T-cell (primary cell): Measurements from ENCODE around the gene DVL2. TPM values are rescaled to one million over a fixed set of nuclear protein-coding genes. Genes with fewer than 3 reads are reported as not detected.

Experiments used
- ATAC-seq, 4 experiments: fragments of 200-7000 bp in 3 of 4; fragments of 150-1000 bp in 1 of 4; cut with Tn5 transposase; replicated peaks in 1 of 4; 1 replicate in 3 of 4; 2 replicates in 1 of 4; pipeline ENCODE4 v1.10.0; 2021; ENCODE audit warnings: moderate library complexity in 3 of 4, mild to moderate bottlenecking in 2 of 4, moderate number of reproducible peaks in 1 of 4
- CTCF ChIA-PET, 2 donors: fragments of 300-600 bp; sonication (Branson Sonifier 250); formaldehyde crosslinking; loops; one replicate each; lab custom pipeline; 2022; ENCODE audit warnings: antibody characterized with exemption in 2 of 2; lab: Charles Lee
- POLR2A ChIA-PET, 2 donors: fragments of 300-600 bp; sonication (Branson Sonifier 250); formaldehyde crosslinking; loops; one replicate each; lab custom pipeline; 2022; ENCODE audit warnings: antibody characterized with exemption in 2 of 2; lab: Charles Lee
- DNase-seq, 35 experiments: peaks; one replicate each; pipeline versions ENCODE4 v3.0.0 to v3.0.0-alpha.2; 2013 to 2023
- H3K27ac ChIP-seq: one replicate; pipeline ENCODE4 v1.5.1; 2013; ENCODE audit warnings: low read length
- H3K27me3 ChIP-seq, 2 experiments: replicated peaks in 1 of 2; 1 replicate in 1 of 2; 2 replicates in 1 of 2; pipeline versions ENCODE4 v1.6.1 to v1.7.0; 2013; ENCODE audit warnings: low read length in 1 of 2, mixed read lengths in 1 of 2; ENCODE audit not compliant: control insufficient read depth in 2 of 2, insufficient read depth in 2 of 2; ENCODE audit errors: extremely low read depth in 1 of 2
- H3K36me3 ChIP-seq, 2 donors: 1 replicate in 1 of 2; 2 replicates in 1 of 2; pipeline versions ENCODE4 v1.6.1 to v1.7.0; 2013; ENCODE audit warnings: low read length in 1 of 2; ENCODE audit not compliant: control insufficient read depth in 2 of 2, insufficient read depth in 1 of 2; ENCODE audit errors: extremely low read depth in 1 of 2
- H3K4me1 ChIP-seq, 2 experiments: 1 replicate in 1 of 2; 2 replicates in 1 of 2; pipeline versions ENCODE4 v1.6.1 to v1.7.0; 2013; ENCODE audit warnings: low read length in 2 of 2, mixed read lengths in 1 of 2; ENCODE audit not compliant: insufficient read depth in 2 of 2, control insufficient read depth in 1 of 2; ENCODE audit errors: extremely low read depth in 1 of 2
- H3K4me3 ChIP-seq, 2 donors: 1 replicate in 1 of 2; 2 replicates in 1 of 2; pipeline versions ENCODE4 v1.5.1 to v1.7.0; 2013; ENCODE audit warnings: mild to moderate bottlenecking in 2 of 2, low read length in 1 of 2, moderate library complexity in 1 of 2; ENCODE audit not compliant: control insufficient read depth in 1 of 2; ENCODE audit errors: extremely low read depth in 1 of 2
- H3K9me3 ChIP-seq: 2 replicates; pipeline ENCODE4 v1.7.0; 2013
- H3K27ac Mint-ChIP-seq, 2 donors: one replicate each; pipeline ENCODE4 v1.8.0; 2020 to 2021; ENCODE audit warnings: mild to moderate bottlenecking in 2 of 2, mixed read lengths in 2 of 2
- H3K27me3 Mint-ChIP-seq, 2 donors: one replicate each; pipeline ENCODE4 v1.8.0; 2021 to 2022; ENCODE audit warnings: mixed read lengths in 2 of 2
- H3K36me3 Mint-ChIP-seq: one replicate; pipeline ENCODE4 v1.8.0; 2021; ENCODE audit warnings: mixed read lengths
- H3K4me1 Mint-ChIP-seq, 3 donors: one replicate each; pipeline ENCODE4 v1.8.0; 2020 to 2022; ENCODE audit warnings: mixed read lengths in 3 of 3, mild to moderate bottlenecking in 1 of 3
- H3K4me3 Mint-ChIP-seq, 3 donors: one replicate each; pipeline ENCODE4 v1.8.0; 2020 to 2022; ENCODE audit warnings: mild to moderate bottlenecking in 3 of 3, mixed read lengths in 3 of 3, moderate library complexity in 3 of 3
- H3K9me3 Mint-ChIP-seq, 3 donors: one replicate each; pipeline ENCODE4 v1.8.0; 2020 to 2022; ENCODE audit warnings: mixed read lengths in 3 of 3
- WGBS: methylation state at CpG from one replicate; pipeline ENCODE4 v1.1.5; 2013; ENCODE audit warnings: missing lambda C conversion rate; ENCODE audit not compliant: insufficient coverage; 5-methylcytosine and 5-hydroxymethylcytosine counted together
- total RNA-seq, 35 experiments: library from RNA in 6 of 35; stranded (reverse) in 6 of 35; fragments of 120-200 nt in 1 of 35; gene quantifications; one replicate each; pipeline versions ENCODE4 v1.2.1 to v1.2.4 and lab custom pipeline; 2013 to 2026

Gene DVL2
- total RNA-seq, 5 donors from 2014 or later (not counting 1 experiment from before 2014, with no cell fraction given): 48.2 to 76.3 (median 70.4) TPM

GRCh38 chr17:7259555-7259889 is 25.2 kb upstream of the DVL2 start:
- Histone ChIP-seq H3K9me3 (no peaks in the 10 kb centered on the region), H3K4me3 (no peak overlapping the region), H3K4me1 (peaks cover 6 to 35% of the 10 kb centered on the region in 2 experiments), H3K27me3 (peaks cover 0 to 27% of the 10 kb centered on the region in 2 experiments), H3K27ac (no peak overlapping the region), H3K36me3 (peaks cover 6 to 40% of the 10 kb centered on the region in 2 donors)
- Mint-ChIP-seq H3K9me3 (no peaks in the 10 kb centered on the region), H3K4me3 (peak overlapping the region in 1 of 3 donors; percentile 0), H3K4me1 (peaks cover 23 to 28% (median 25%) of the 10 kb centered on the region in 3 donors), H3K27me3 (peaks cover 3 to 18% of the 10 kb centered on the region in 2 donors), H3K27ac (peak overlapping the region in 1 of 2 donors; percentile 68), H3K36me3 (peaks cover 12% of the 10 kb centered on the region)
- ChIA-PET POLR2A (no interaction called here), CTCF (no interaction called here)
- no peak for DNase-seq
- ATAC-seq: no peak
- WGBS: no CpG with 5 or more reads among the region's 6 CpGs

GRCh38 chr17:7258731-7259554 is 24.6 kb upstream of the DVL2 start:
- ATAC-seq (no peak), DNase-seq (no peak)
- ChIA-PET POLR2A (no interaction called here), CTCF (no interaction called here)
- Histone ChIP-seq H3K4me3 (no peak overlapping the region), H3K4me1 (peaks cover 6 to 37% of the 10 kb centered on the region in 2 experiments), H3K27me3 (peaks cover 0 to 22% of the 10 kb centered on the region in 2 experiments), H3K36me3 (peaks cover 6 to 43% of the 10 kb centered on the region in 2 donors), H3K27ac (no peak overlapping the region), H3K9me3 (no peaks in the 10 kb centered on the region)
- 93% methylated on average over 5 of the region's 7 CpGs for WGBS
- H3K36me3 Mint-ChIP-seq: peaks cover 13% of the 10 kb centered on the region
- H3K27ac Mint-ChIP-seq: peak overlapping the region in 1 of 2 donors; percentile 68
- no peaks in the 10 kb centered on the region for H3K9me3 Mint-ChIP-seq
- H3K4me1 Mint-ChIP-seq: peaks cover 23 to 27% (median 24%) of the 10 kb centered on the region in 3 donors
- peak overlapping the region in 1 of 3 donors; percentile 21 for H3K4me3 Mint-ChIP-seq
- H3K27me3 Mint-ChIP-seq: peaks cover 3 to 14% of the 10 kb centered on the region in 2 donors

GRCh38 chr17:7256766-7257456 is 22.6 kb upstream of the DVL2 start:
- ChIA-PET POLR2A (interaction anchor here in 1 of 2 donors (0.6 to 0.9 kb wide), 3 partner anchors 9 to 133 kb away, joined by 3 to 7 read pairs (median 4); no protein-coding TSS in a partner anchor), CTCF (no interaction called here)
- peaks cover 11 to 30% of the 10 kb centered on the region in 2 experiments for H3K4me1 ChIP-seq
- peaks cover 6 to 43% of the 10 kb centered on the region in 2 donors for H3K36me3 ChIP-seq
- no peak overlapping the region for H3K27ac ChIP-seq
- H3K4me3 Mint-ChIP-seq: no peak overlapping the region
- H3K4me1 Mint-ChIP-seq: peaks cover 17 to 24% (median 23%) of the 10 kb centered on the region in 3 donors
- H3K27me3 ChIP-seq: peaks cover 0 to 3% of the 10 kb centered on the region in 2 experiments
- H3K27ac Mint-ChIP-seq: peak overlapping the region in 1 of 2 donors; percentile 77
- H3K4me3 ChIP-seq: no peak overlapping the region
- WGBS: 96% methylated on average over 5 of the region's 8 CpGs
- DNase-seq: no peak
- H3K27me3 Mint-ChIP-seq: no peaks in the 10 kb centered on the region
- H3K36me3 Mint-ChIP-seq: peaks cover 20% of the 10 kb centered on the region
- no peaks in the 10 kb centered on the region for H3K9me3 ChIP-seq
- no peaks in the 10 kb centered on the region for H3K9me3 Mint-ChIP-seq
- ATAC-seq: no peak

- H3K4me1 Mint-ChIP-seq: peaks cover 26 to 37% (median 35%) of the 10 kb centered on the region in 3 donors
- peaks cover 6 to 40% of the 10 kb centered on the region in 2 donors for H3K36me3 ChIP-seq
- ChIA-PET CTCF (interaction anchor here in 1 of 2 donors (0.6 kb wide), 1 partner anchor 11 kb away, joined by 3 read pairs; no protein-coding TSS in a partner anchor), POLR2A (no interaction called here)
- no peak overlapping the region for H3K4me3 ChIP-seq
- DNase-seq: no peak
- H3K27me3 ChIP-seq: no peaks in the 10 kb centered on the region
- H3K4me1 ChIP-seq: peaks cover 19 to 29% of the 10 kb centered on the region in 2 experiments
- H3K9me3 ChIP-seq: no peaks in the 10 kb centered on the region
- no peaks in the 10 kb centered on the region for H3K27me3 Mint-ChIP-seq
- no peak overlapping the region for H3K27ac ChIP-seq
- H3K9me3 Mint-ChIP-seq: no peaks in the 10 kb centered on the region
- no peak for ATAC-seq
- WGBS: 100% methylated on average over 2 of the region's 4 CpGs
- peak overlapping the region in 1 of 3 donors; percentile 3 for H3K4me3 Mint-ChIP-seq
- peak overlapping the region in 1 of 2 donors; percentile 39 for H3K27ac Mint-ChIP-seq
- H3K36me3 Mint-ChIP-seq: peaks cover 20% of the 10 kb centered on the region
Observed at GRCh38 chr17:7254511-7254910, 20.2 kb upstream of the DVL2 start.

- no peaks in the 10 kb centered on the region for H3K27me3 Mint-ChIP-seq
- peak overlapping the region; percentile 81 to 94 for H3K4me3 ChIP-seq
- H3K36me3 Mint-ChIP-seq: peaks cover 20% of the 10 kb centered on the region
- H3K27me3 ChIP-seq: no peaks in the 10 kb centered on the region
- 94% methylated on average over 3 of the region's 5 CpGs for WGBS
- peaks cover 37 to 48% (median 47%) of the 10 kb centered on the region in 3 donors for H3K4me1 Mint-ChIP-seq
- ChIA-PET POLR2A (no interaction called here), CTCF (no interaction called here)
- peaks cover 6 to 28% of the 10 kb centered on the region in 2 donors for H3K36me3 ChIP-seq
- H3K9me3 ChIP-seq: no peaks in the 10 kb centered on the region
- peaks cover 23 to 41% of the 10 kb centered on the region in 2 experiments for H3K4me1 ChIP-seq
- H3K4me3 Mint-ChIP-seq: peak overlapping the region; percentile 91 to 92 (median 91)
- ATAC-seq: no peak
- H3K27ac Mint-ChIP-seq: peak overlapping the region; percentile 97 to 99
- no peaks in the 10 kb centered on the region for H3K9me3 Mint-ChIP-seq
- DNase-seq: no peak
- peak overlapping the region; percentile 99 for H3K27ac ChIP-seq
Observed at GRCh38 chr17:7253082-7253481, 18.8 kb upstream of the DVL2 start.
